Heart left ventricle (tissue), 16 donors: ENCODE results near the gene MLST8. TPM values are rescaled to one million over a fixed set of nuclear protein-coding genes. Genes with fewer than 3 reads are reported as not detected.

Source experiments
- ATAC-seq, 4 donors: fragments of 200-7000 bp; cut with Tn5 transposase; one replicate each; pipeline ENCODE4 v1.9.1; 2020 to 2022; ENCODE audit warnings: moderate library complexity in 4 of 4, mild to moderate bottlenecking in 3 of 4, moderate number of reproducible peaks in 1 of 4
- DNase-seq, 5 donors: peaks; one replicate each; pipeline ENCODE4 v3.0.0-alpha.2; 2020
- H3K27ac ChIP-seq, 12 donors: fragments of 200-600 bp; sonication (generic) in 4 of 12; one replicate each; pipeline versions ENCODE4 v1.5.0 to v1.8.0; 2016 to 2022; ENCODE audit warnings: mild to moderate bottlenecking in 2 of 12
- H3K27me3 ChIP-seq, 9 donors: fragments of 200-600 bp; sonication (generic) in 2 of 9; one replicate each; pipeline versions ENCODE4 v1.5.1 to v1.8.0; 2016 to 2022; ENCODE audit warnings: mild to moderate bottlenecking in 3 of 9
- H3K36me3 ChIP-seq, 9 donors: fragments of 200-600 bp; sonication (generic) in 2 of 9; one replicate each; pipeline versions ENCODE4 v1.5.0 to v1.8.0; 2018 to 2022; ENCODE audit warnings: mild to moderate bottlenecking in 2 of 9
- H3K4me1 ChIP-seq, 12 donors: fragments of 200-600 bp; sonication (generic) in 4 of 12; one replicate each; pipeline versions ENCODE4 v1.5.0 to v1.8.0; 2016 to 2022; ENCODE audit warnings: mild to moderate bottlenecking in 3 of 12
- H3K4me3 ChIP-seq, 12 donors: fragments of 200-600 bp; sonication (generic) in 4 of 12; one replicate each; pipeline versions ENCODE4 v1.5.0 to v1.8.0; 2017 to 2022; ENCODE audit warnings: mild to moderate bottlenecking in 9 of 12, moderate library complexity in 4 of 12
- H3K9me3 ChIP-seq, 12 donors: fragments of 200-600 bp; sonication (generic) in 4 of 12; one replicate each; pipeline versions ENCODE4 v1.5.0 to v1.8.0; 2016 to 2022; ENCODE audit warnings: mild to moderate bottlenecking in 1 of 12
- CTCF ChIP-seq, 12 donors: fragments of 200-600 bp; sonication (generic) in 4 of 12; IDR thresholded peaks; one replicate each; pipeline versions ENCODE4 v1.5.0 to v1.8.0; 2018 to 2022; ENCODE audit warnings: antibody characterized with exemption in 12 of 12, mild to moderate bottlenecking in 5 of 12
- POLR2A ChIP-seq, 2 donors: fragments of 450-650 bp; IDR thresholded peaks; one replicate each; pipeline ENCODE4 v1.6.1; 2017; ENCODE audit warnings: antibody characterized with exemption in 2 of 2, mild to moderate bottlenecking in 2 of 2, moderate library complexity in 2 of 2
- WGBS, 4 donors: extraction: QIAGEN DNeasy Blood & Tissue Kit in 2 of 4; methylation state at CpG; one replicate each; pipeline versions ENCODE4 v1.1.5 to v1.1.7; 2013 to 2018; 5-methylcytosine and 5-hydroxymethylcytosine counted together
- intact Hi-C, 10 donors: fragments of 100-400 bp; cut with DNase I; formaldehyde crosslinking; loops; one replicate each; pipeline versions ENCODE4 v1.11.1 to v1.14.2; 2022
- polyA plus RNA-seq, 2 donors: library from polyadenylated mRNA; stranded (reverse); fragments of 200-250 nt; gene quantifications; one replicate each; pipeline ENCODE4 v1.2.3, GENCODE V29; 2013
- total RNA-seq, 9 donors: library from RNA; depleted of rRNA in 2 of 9; stranded (reverse); fragments of >200 nt in 2 of 9; fragmentation: NEBNext Ultra II Directional in 3 of 9; extraction: Animal tissue kit (Norgen Biotek cat#: 25700) in 3 of 9; gene quantifications; one replicate each; pipeline versions ENCODE4 v1.1.0 to v1.2.4, GENCODE V29; 2016 to 2023
- donor health status: ischemic (EF 13 %, LVEDD 7.1; RV severe dilation, severe dysfunction).
- donor health status: healthy with polysubstance abuse.
- donor health status: DM: no; HTN: yes; CAD: no.
- donor health status: DM: no; HTN: no; CAD: no.
- donor health status: ischemic (EF 25% LVEDD 6.9; RV normal size, moderate dysfunction).
- donor health status: ischemic (EF 25% LVEDD 5.7; RV mildly dilated, moderate dysfunction).
- donor health status: healthy.
- donor health status: DM: yes; HTN: yes; CAD: no.
- donor health status: ischemic (EF 35%, LVEDD 5.7; RV mildly dilated, moderate dysfunction).
- donor health status: nonischemic (EF 11% LVEDD 7.7; RV severe dilation, severe dysfunction).
- donor health status: DM: yes; HTN: yes; CAD: no.
- donor health status: PGD.
- donor health status: ischemic (EF 29% LVEDD 5.4; RV normal size, mild dysfunction).
- donor health status: nonischemic (EF 23%, LVEDD 6.1; RV moderate dilation, normal function).

Gene MLST8
- total and polyA plus RNA-seq, 11 donors, result 19.8 to 49.0 (median 23.5) TPM

DNA sequence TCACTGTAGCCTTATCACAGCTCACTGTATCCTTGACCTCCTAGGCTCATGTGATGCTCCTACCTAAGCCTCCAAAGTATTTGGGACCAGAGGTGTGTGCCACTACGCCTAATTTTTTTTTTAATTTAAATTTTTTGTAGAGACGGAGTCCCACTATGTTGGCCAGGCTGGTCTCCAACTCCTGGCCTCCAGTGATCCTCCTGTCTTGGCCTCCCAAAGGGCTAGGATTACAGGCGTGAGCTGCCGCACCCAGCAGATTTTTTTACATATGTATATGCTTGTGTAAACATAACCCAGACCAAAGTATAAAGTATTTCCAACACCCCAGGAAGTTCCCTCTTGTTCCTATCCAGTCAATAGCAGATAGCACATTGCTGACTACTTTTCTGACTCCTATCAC is 11.1 kb downstream of the MLST8 start:
- peaks cover 14 to 38% (median 27%) of the 10 kb centered on the region in 12 donors for H3K4me1 ChIP-seq
- no peak overlapping the region for H3K27ac ChIP-seq
- H3K9me3 ChIP-seq, result no peaks in the 10 kb centered on the region
- H3K36me3 ChIP-seq, result peaks cover 0 to 9% (median 0%) of the 10 kb centered on the region in 9 donors
- ATAC-seq, result no peak
- intact Hi-C loops, result loop anchor here in 1 of 10 donors (10.0 kb wide), 1 partner anchor 62 kb away; the partner anchor contains the start of gene TRAF7
- no peak for TF ChIP-seq CTCF (IDR thresholded peaks at IDR 0.05)
- TF ChIP-seq POLR2A (IDR thresholded peaks at IDR 0.05), result no peak
- no peak overlapping the region for H3K4me3 ChIP-seq
- 97 to 99% (median 98%) methylated on average over 4 of the region's 4 CpGs for WGBS, 4 donors
- DNase-seq, result no peak
- no peaks in the 10 kb centered on the region for H3K27me3 ChIP-seq

DNA sequence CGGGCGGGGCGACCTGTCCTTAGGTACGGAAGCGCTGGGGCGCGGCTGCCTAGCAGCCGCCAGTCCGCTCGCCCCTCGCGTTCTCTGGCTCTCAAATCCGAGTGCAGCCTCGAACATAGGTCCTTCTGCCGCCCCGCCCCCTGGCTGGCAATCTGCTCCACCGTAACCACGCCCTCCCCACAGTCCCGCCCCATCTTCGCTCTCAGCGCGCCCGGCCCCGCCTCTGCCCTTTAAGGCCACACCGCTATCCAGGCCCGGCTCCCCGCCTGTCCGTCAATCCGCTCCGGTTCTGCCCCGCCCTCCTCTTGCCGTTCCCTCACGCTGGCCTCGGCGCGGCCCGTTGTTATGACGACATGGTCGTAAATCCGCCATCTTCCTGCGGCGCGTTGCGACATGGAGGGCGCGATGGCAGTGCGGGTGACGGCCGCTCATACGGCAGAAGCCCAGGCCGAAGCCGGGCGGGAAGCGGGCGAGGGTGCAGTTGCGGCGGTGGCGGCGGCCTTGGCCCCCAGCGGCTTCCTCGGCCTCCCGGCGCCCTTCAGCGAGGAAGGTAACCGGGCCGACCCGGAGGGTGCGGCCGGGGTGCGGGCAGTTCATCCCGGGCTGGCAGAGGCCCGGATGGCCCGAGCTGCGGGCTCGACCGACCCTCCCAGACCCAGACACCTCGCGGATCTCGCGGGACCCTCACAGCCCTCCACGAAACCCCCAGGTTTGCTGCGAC is 18.1 kb downstream of the MLST8 start, which contains the start of gene E4F1:
TSS of gene E4F1 (plus strand) at position 371 of the 721 bp plus-strand sequence. CDS start at position 394, 23 bp downstream.
- WGBS, 4 donors, result 0 to 1% (median 1%) methylated on average over 29 to 82 of the region's 82 CpGs
- DNase-seq (peak; percentile 99 to 100 (median 100)), ATAC-seq (peak; percentile 99 to 100 (median 99))
- intact Hi-C loops, result no loop called here
- H3K9me3 ChIP-seq, result no peaks in the 10 kb centered on the region
- peak within 1 kb of the TSS; percentile 66 to 100 (median 90) for H3K4me3 ChIP-seq
- peaks cover 0 to 31% (median 17%) of the 10 kb centered on the region in 12 donors for H3K4me1 ChIP-seq
- TF ChIP-seq CTCF (IDR thresholded peaks at IDR 0.05) (peak in 5 of 12 donors; percentile 7 to 39 (median 16)), POLR2A (IDR thresholded peaks at IDR 0.05) (peak; percentile 39 to 96)
- no peaks in the 10 kb centered on the region for H3K27me3 ChIP-seq
- peaks cover 0 to 19% (median 2%) of the 10 kb centered on the region in 9 donors for H3K36me3 ChIP-seq
- H3K27ac ChIP-seq, result peak within 1 kb of the TSS in 11 of 12 donors; percentile 72 to 94 (median 86)

GRCh38 chr16:2223942-2224486 is 18.8 kb downstream of the MLST8 start:
- no peaks in the 10 kb centered on the region for H3K27me3 ChIP-seq
- intact Hi-C loops, result no loop called here
- peak in 3 of 4 donors; percentile 37 to 61 (median 54) for ATAC-seq

More at GRCh38 chr16:2223942-2224486, 18.8 kb downstream of the MLST8 start:
- TF ChIP-seq POLR2A (IDR thresholded peaks at IDR 0.05), result no peak
- TF ChIP-seq CTCF (IDR thresholded peaks at IDR 0.05), result peak in 3 of 12 donors; percentile 13 to 30 (median 20)
- peak overlapping the region in 11 of 12 donors; percentile 72 to 94 (median 86) for H3K27ac ChIP-seq
- peaks cover 0 to 26% (median 8%) of the 10 kb centered on the region in 9 donors for H3K36me3 ChIP-seq
- H3K9me3 ChIP-seq, result no peaks in the 10 kb centered on the region
- 6 to 14% (median 10%) methylated on average over 10 to 22 of the region's 22 CpGs for WGBS, 4 donors
- H3K4me1 ChIP-seq, result peaks cover 0 to 31% (median 17%) of the 10 kb centered on the region in 12 donors
- H3K4me3 ChIP-seq, result peak overlapping the region; percentile 66 to 100 (median 90)
- DNase-seq, result peak in 2 of 5 donors; percentile 60 to 79
